OCI-LY1 (cell line): ENCODE measurements around the gene DPH6.
"Not testable (repeated sequence)": the region's sequence is repeated elsewhere in the genome, so short reads cannot be mapped to it uniquely, and the experiment has no call there.

Source experiments
- H2AFZ ChIP-seq: fragments of 200-600 bp; sonication (generic), shearing (Covaris generic); 2 replicates; pipeline ENCODE4 v1.6.0; 2014; ENCODE audit warnings: antibody characterized with exemption, mild to moderate bottlenecking, low read length
- H3F3A ChIP-seq: fragments of 200-600 bp; sonication (generic), shearing (Covaris generic); 2 replicates; pipeline ENCODE4 v1.6.0; 2014; ENCODE audit warnings: mild to moderate bottlenecking, antibody characterized with exemption, low read length, moderate library complexity; ENCODE audit not compliant: insufficient read depth
- H3K27ac ChIP-seq: fragments of 200-600 bp; sonication (generic); 2 replicates; pipeline ENCODE4 v1.5.1; 2014; ENCODE audit warnings: low read length, mixed run types, mild to moderate bottlenecking, low read depth; ENCODE audit not compliant: poor library complexity, severe bottlenecking
- H3K27me3 ChIP-seq: fragments of 200-600 bp; sonication (generic); 2 replicates; pipeline ENCODE4 v1.6.0; 2014; ENCODE audit warnings: antibody characterized with exemption, mild to moderate bottlenecking, low read length, moderate library complexity; ENCODE audit not compliant: insufficient read depth
- H3K36me3 ChIP-seq: fragments of 200-600 bp; sonication (generic); 2 replicates; pipeline ENCODE4 v1.6.1; 2014; ENCODE audit warnings: mild to moderate bottlenecking, antibody characterized with exemption, low read length, moderate library complexity, mixed read lengths; ENCODE audit not compliant: insufficient read depth
- H3K4me1 ChIP-seq: fragments of 200-600 bp; sonication (generic); 2 replicates; pipeline ENCODE4 v1.5.1; 2014; ENCODE audit warnings: mild to moderate bottlenecking, low read length, moderate library complexity; ENCODE audit not compliant: insufficient read depth, severe bottlenecking
- H3K4me2 ChIP-seq: fragments of 200-600 bp; sonication (generic), shearing (Covaris generic); 2 replicates; pipeline ENCODE4 v1.6.1; 2014; ENCODE audit warnings: low read length
- H3K4me3 ChIP-seq: fragments of 200-600 bp; sonication (generic); 2 replicates; pipeline ENCODE4 v1.5.1; 2014; ENCODE audit warnings: low read length, low read depth, mild to moderate bottlenecking, mixed read lengths; ENCODE audit not compliant: poor library complexity, severe bottlenecking
- H3K79me2 ChIP-seq: fragments of 200-600 bp; shearing (Covaris generic); 2 replicates; pipeline ENCODE4 v1.6.1; 2016; ENCODE audit warnings: mixed run types, low read length, mixed read lengths; ENCODE audit not compliant: insufficient read depth
- H3K9ac ChIP-seq: fragments of 200-600 bp; sonication (generic), shearing (Covaris generic); 2 replicates; pipeline ENCODE4 v1.6.1; 2014; ENCODE audit warnings: mild to moderate bottlenecking, low read length, mixed read lengths
- H3K9me2 ChIP-seq: fragments of 200-600 bp; sonication (generic), shearing (Covaris generic); 2 replicates; pipeline ENCODE4 v1.6.1; 2014; ENCODE audit warnings: low read depth, mild to moderate bottlenecking, low read length, mixed read lengths
- H3K9me3 ChIP-seq: fragments of 200-600 bp; shearing (Covaris generic); 2 replicates; pipeline ENCODE4 v1.6.1; 2014; ENCODE audit warnings: low read length, mixed read lengths
- H4K20me1 ChIP-seq: fragments of 200-600 bp; sonication (generic), shearing (Covaris generic); 2 replicates; pipeline ENCODE4 v1.6.0; 2016; ENCODE audit warnings: mild to moderate bottlenecking, low read length; ENCODE audit not compliant: insufficient read depth
- CTCF ChIP-seq: fragments of 200-600 bp; sonication (generic), shearing (Covaris generic); IDR thresholded peaks from 2 replicates; pipeline ENCODE4 v1.5.1; 2017; ENCODE audit warnings: mild to moderate bottlenecking, antibody characterized with exemption, low read length, moderate library complexity, mixed read lengths
- EZH2 ChIP-seq: fragments of 200-600 bp; sonication (generic), shearing (Covaris generic); IDR thresholded peaks from 2 replicates; pipeline ENCODE4 v1.8.0; 2017; ENCODE audit warnings: borderline replicate concordance, mixed run types, mild to moderate bottlenecking, antibody characterized with exemption, low read length, moderate library complexity, mixed read lengths

Gene DPH6

GRCh38 chr15:35545824-35546510, at the start of gene DPH6:
Gene DPH6 (minus strand): TSS chr15:35546165. CDS start chr15:35546141, 24 bp downstream.
- Histone ChIP-seq H3K27me3 (no peaks in the 10 kb centered on the region), H3K9ac (peak within 1 kb of the TSS; percentile 98), H3K4me1 (peaks cover 30% of the 10 kb centered on the region), H3F3A (no peaks in the 10 kb centered on the region), H3K4me3 (peak within 1 kb of the TSS; percentile 93), H3K9me2 (no peaks in the 10 kb centered on the region), H4K20me1 (no peaks in the 10 kb centered on the region), H3K9me3 (no peaks in the 10 kb centered on the region), H2AFZ (peak within 1 kb of the TSS; percentile 84), H3K36me3 (peaks cover 5% of the 10 kb centered on the region; the same call in 1 of the 2 replicates), H3K79me2 (0 out of 2 replicates have a peak, but pooled peaks cover 4% of the 10 kb centered on the region), H3K4me2 (peak within 1 kb of the TSS; percentile 99), H3K27ac (peak within 1 kb of the TSS; percentile 93)
- TF ChIP-seq CTCF (no peak), EZH2 (no peak)

GRCh38 chr15:35595656-35596055, 49.7 kb upstream of the DPH6 start:
- Histone ChIP-seq H3K9me3 (no peaks in the 10 kb centered on the region), H3K27me3 (no peaks in the 10 kb centered on the region), H3K27ac (no peak overlapping the region), H3F3A (no peaks in the 10 kb centered on the region), H3K9me2 (no peaks in the 10 kb centered on the region), H3K9ac (no peak overlapping the region), H3K36me3 (no peaks in the 10 kb centered on the region), H2AFZ (no peak overlapping the region), H3K4me3 (no peak overlapping the region), H3K4me2 (no peak overlapping the region), H3K79me2 (no peaks in the 10 kb centered on the region), H3K4me1 (no peaks in the 10 kb centered on the region), H4K20me1 (no peaks in the 10 kb centered on the region)
- TF ChIP-seq CTCF, result no peak
- no peak for TF ChIP-seq EZH2

- H3K4me1 ChIP-seq, H3F3A ChIP-seq, H3K9me3 ChIP-seq, H3K4me2 ChIP-seq, H3K79me2 ChIP-seq, H3K27ac ChIP-seq, H3K36me3 ChIP-seq, H3K9ac ChIP-seq, H4K20me1 ChIP-seq, H3K4me3 ChIP-seq, H3K27me3 ChIP-seq, H2AFZ ChIP-seq, H3K9me2 ChIP-seq: not testable (repeated sequence)
Measured at GRCh38 chr15:35591987-35592386, 46.0 kb upstream of the DPH6 start.

- H3K9me2 ChIP-seq, result no peaks in the 10 kb centered on the region
- H3K9me3 ChIP-seq, result no peaks in the 10 kb centered on the region
- H2AFZ ChIP-seq, result no peak overlapping the region
- H3K27ac ChIP-seq, result no peak overlapping the region
- no peak overlapping the region for H3K4me2 ChIP-seq
- no peaks in the 10 kb centered on the region for H3K36me3 ChIP-seq
- no peaks in the 10 kb centered on the region for H3F3A ChIP-seq
- H3K4me1 ChIP-seq, result no peaks in the 10 kb centered on the region
- H4K20me1 ChIP-seq, result no peaks in the 10 kb centered on the region
- no peaks in the 10 kb centered on the region for H3K27me3 ChIP-seq
- H3K79me2 ChIP-seq, result no peaks in the 10 kb centered on the region
- H3K9ac ChIP-seq, result no peak overlapping the region
- H3K4me3 ChIP-seq, result no peak overlapping the region
- no peak for TF ChIP-seq EZH2
- no peak for TF ChIP-seq CTCF
Measured at GRCh38 chr15:35583863-35584528, 38.0 kb upstream of the DPH6 start.
